OCI-LY7 (cell line): ENCODE data around the gene MALRD1. TPM values are rescaled to one million over a fixed set of nuclear protein-coding genes. Genes with fewer than 3 reads are reported as not detected.

ENCODE experiments used
- BruUV-seq: library from RNA; stranded (reverse); fragments of 400-500 nt; replicated peaks from 2 replicates; lab custom pipeline; 2021; lab: Mats Ljungman, UMichigan
- CTCF ChIA-PET: fragments of 300-600 bp; sonication (Branson Sonifier 250); formaldehyde crosslinking; loops from one replicate; lab custom pipeline; 2022; ENCODE audit warnings: antibody characterized with exemption; ENCODE audit not compliant: unreplicated experiment; lab: Charles Lee
- POLR2A ChIA-PET: fragments of 300-600 bp; sonication (Branson Sonifier 250); formaldehyde crosslinking; loops from one replicate; lab custom pipeline; 2022; ENCODE audit warnings: antibody characterized with exemption; lab: Charles Lee
- DNase-seq: peaks from one replicate; pipeline ENCODE4 v3.0.0-alpha.2; 2015; ENCODE audit warnings: low spot score
- H2AFZ ChIP-seq: fragments of 200-600 bp; sonication (generic), shearing (Covaris generic); 2 replicates; pipeline ENCODE4 v1.6.1; 2014; ENCODE audit warnings: mild to moderate bottlenecking, antibody characterized with exemption, low read length, moderate library complexity
- H3K27ac ChIP-seq: fragments of 200-600 bp; sonication (generic); 2 replicates; pipeline ENCODE4 v1.5.1; 2014; ENCODE audit warnings: mixed run types, low read depth, mild to moderate bottlenecking, moderate library complexity, low read length, inconsistent platforms; ENCODE audit not compliant: poor library complexity, severe bottlenecking
- H3K36me3 ChIP-seq: fragments of 200-600 bp; sonication (generic); 2 replicates; pipeline ENCODE4 v1.6.1; 2014; ENCODE audit warnings: mild to moderate bottlenecking, antibody characterized with exemption, low read length, moderate library complexity, mixed read lengths; ENCODE audit not compliant: insufficient read depth
- H3K4me1 ChIP-seq: fragments of 200-600 bp; sonication (generic); 2 replicates; pipeline ENCODE4 v1.5.1; 2014; ENCODE audit warnings: mild to moderate bottlenecking, low read length; ENCODE audit not compliant: insufficient read depth, poor library complexity, severe bottlenecking
- H3K4me2 ChIP-seq: fragments of 200-600 bp; sonication (generic); 2 replicates; pipeline ENCODE4 v1.6.1; 2014; ENCODE audit warnings: mild to moderate bottlenecking, low read length
- H3K4me3 ChIP-seq: fragments of 200-600 bp; sonication (generic); 2 replicates; pipeline ENCODE4 v1.5.1; 2014; ENCODE audit warnings: mild to moderate bottlenecking, low read depth, low read length; ENCODE audit not compliant: poor library complexity, severe bottlenecking
- H3K79me2 ChIP-seq: fragments of 200-600 bp; sonication (generic); 2 replicates; pipeline ENCODE4 v1.6.1; 2016; ENCODE audit warnings: low read depth, mild to moderate bottlenecking, low read length, moderate library complexity, mixed read lengths; ENCODE audit not compliant: insufficient read depth
- H3K9me2 ChIP-seq: fragments of 200-600 bp; sonication (generic); 2 replicates; pipeline ENCODE4 v1.6.1; 2016; ENCODE audit warnings: mild to moderate bottlenecking, low read length, mixed read lengths; ENCODE audit not compliant: insufficient read depth
- H3K9me3 ChIP-seq: fragments of 200-600 bp; sonication (generic); 2 replicates; pipeline ENCODE4 v1.6.1; 2014; ENCODE audit warnings: mild to moderate bottlenecking, mixed run types, low read length, mixed read lengths
- H4K20me1 ChIP-seq: fragments of 200-600 bp; sonication (generic); 2 replicates; pipeline ENCODE4 v1.6.1; 2014; ENCODE audit warnings: mild to moderate bottlenecking, antibody characterized with exemption, low read length, moderate library complexity, mixed read lengths; ENCODE audit not compliant: insufficient read depth
- EZH2phosphoT487 ChIP-seq: fragments of 200-600 bp; sonication (generic); IDR thresholded peaks from 2 replicates; pipeline ENCODE4 v1.6.1; 2018; ENCODE audit warnings: low read depth, borderline replicate concordance, mild to moderate bottlenecking, mixed run types, antibody characterized with exemption, low read length, moderate library complexity, mixed read lengths
- intact Hi-C: fragments of 100-400 bp; cut with micrococcal nuclease; formaldehyde crosslinking; loops from one replicate; pipeline ENCODE4 v1.10.0; 2022; ENCODE audit not compliant: unreplicated experiment
- total RNA-seq, 2 experiments: library from RNA; depleted of rRNA in 1 of 2; stranded (reverse); fragments of >200 nt in 1 of 2; shearing (Covaris generic) in 1 of 2; gene quantifications; 2 replicates each; pipeline ENCODE4 v1.2.3, GENCODE V29; 2014 to 2022
- TF ChIP-seq, protein P1 (sequence below): fragments of 200-600 bp; sonication (generic); conservative IDR thresholded peaks from 2 replicates; pipeline ENCODE4 v1.5.1; 2014; ENCODE audit warnings: mild to moderate bottlenecking, antibody characterized with exemption, low read length, moderate library complexity, mixed read lengths

The MALRD1 gene
- total RNA-seq, 2 experiments from 2014 or later: not detected

DNA sequence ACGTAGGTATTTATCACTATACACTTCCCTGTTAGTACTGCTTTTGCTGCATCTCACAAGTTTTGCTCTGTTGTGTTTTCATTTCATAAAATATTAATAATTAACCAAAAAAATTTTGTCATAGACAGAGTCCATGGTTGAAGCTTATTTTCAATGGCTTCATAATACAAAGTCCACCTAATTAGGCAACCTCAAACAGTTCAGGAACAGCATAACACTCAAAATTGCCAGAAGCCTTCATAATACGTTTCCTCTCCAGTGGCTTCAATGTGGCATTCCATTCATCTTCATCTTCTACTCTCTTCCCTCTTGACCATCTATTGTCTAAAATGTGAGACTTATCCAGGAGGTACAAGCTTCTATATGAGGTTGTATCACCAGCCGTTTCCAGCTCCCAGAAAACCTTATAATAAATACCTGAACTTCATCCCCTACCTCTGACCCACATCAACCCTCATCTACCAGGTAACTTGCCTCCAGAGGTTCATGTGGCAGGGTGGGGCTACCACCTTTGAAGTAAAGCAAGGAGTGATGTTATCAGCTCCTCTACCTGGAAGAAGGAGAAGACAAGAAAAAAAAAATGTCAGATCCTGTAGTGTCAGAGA lies 337.3 kb downstream of the MALRD1 start:
- Histone ChIP-seq H3K9me3 (no peaks in the 10 kb centered on the region), H3K4me2 (no peak overlapping the region), H3K27ac (no peak overlapping the region), H3K79me2 (no peaks in the 10 kb centered on the region), H4K20me1 (no peaks in the 10 kb centered on the region), H3K4me1 (no peaks in the 10 kb centered on the region), H3K9me2 (no peaks in the 10 kb centered on the region), H3K36me3 (no peaks in the 10 kb centered on the region), H3K4me3 (no peak overlapping the region), H2AFZ (no peak overlapping the region)
- intact Hi-C loops: no loop called here
- CTCF ChIA-PET: interaction anchor here (0.6 kb wide), 1 partner anchor 92 kb away, joined by 3 read pairs; no protein-coding TSS in a partner anchor
- TF ChIP-seq EZH2phosphoT487: no peak
- TF ChIP-seq, protein P1, sequence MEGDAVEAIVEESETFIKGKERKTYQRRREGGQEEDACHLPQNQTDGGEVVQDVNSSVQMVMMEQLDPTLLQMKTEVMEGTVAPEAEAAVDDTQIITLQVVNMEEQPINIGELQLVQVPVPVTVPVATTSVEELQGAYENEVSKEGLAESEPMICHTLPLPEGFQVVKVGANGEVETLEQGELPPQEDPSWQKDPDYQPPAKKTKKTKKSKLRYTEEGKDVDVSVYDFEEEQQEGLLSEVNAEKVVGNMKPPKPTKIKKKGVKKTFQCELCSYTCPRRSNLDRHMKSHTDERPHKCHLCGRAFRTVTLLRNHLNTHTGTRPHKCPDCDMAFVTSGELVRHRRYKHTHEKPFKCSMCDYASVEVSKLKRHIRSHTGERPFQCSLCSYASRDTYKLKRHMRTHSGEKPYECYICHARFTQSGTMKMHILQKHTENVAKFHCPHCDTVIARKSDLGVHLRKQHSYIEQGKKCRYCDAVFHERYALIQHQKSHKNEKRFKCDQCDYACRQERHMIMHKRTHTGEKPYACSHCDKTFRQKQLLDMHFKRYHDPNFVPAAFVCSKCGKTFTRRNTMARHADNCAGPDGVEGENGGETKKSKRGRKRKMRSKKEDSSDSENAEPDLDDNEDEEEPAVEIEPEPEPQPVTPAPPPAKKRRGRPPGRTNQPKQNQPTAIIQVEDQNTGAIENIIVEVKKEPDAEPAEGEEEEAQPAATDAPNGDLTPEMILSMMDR: no peak
- POLR2A ChIA-PET: interaction anchor here (0.6 to 1.2 kb wide), 2 partner anchors 15 to 156 kb away, joined by 3 read pairs; no protein-coding TSS in a partner anchor
- DNase-seq: no peak
- no TSS peak for BruUV-seq

DNA sequence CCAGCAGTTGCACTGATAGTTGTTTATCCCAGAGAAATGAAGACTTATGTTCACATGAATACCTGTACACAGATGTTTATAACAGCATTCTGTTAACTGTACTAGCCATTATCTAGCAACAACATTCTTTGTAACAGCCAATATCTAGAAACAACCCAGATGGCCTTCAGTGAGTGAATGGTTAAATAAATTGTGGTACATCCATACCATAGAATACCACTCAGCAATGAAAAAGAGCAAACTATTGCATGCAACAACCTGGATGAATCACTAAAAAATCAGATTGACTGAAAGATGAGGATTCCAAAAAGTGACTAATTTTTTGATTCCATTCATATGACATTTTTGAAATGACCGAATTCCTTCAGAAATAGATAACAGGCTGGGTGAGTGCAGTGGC lies 360.3 kb downstream of the MALRD1 start:
- BruUV-seq: no TSS peak
- intact Hi-C loops: no loop called here
- no peaks in the 10 kb centered on the region for H4K20me1 ChIP-seq
- H2AFZ ChIP-seq: no peak overlapping the region
- H3K79me2 ChIP-seq: no peaks in the 10 kb centered on the region
- no peaks in the 10 kb centered on the region for H3K4me1 ChIP-seq
- H3K27ac ChIP-seq: no peak overlapping the region
- no peak for DNase-seq
- POLR2A ChIA-PET: interaction anchor here (0.6 to 0.7 kb wide), 2 partner anchors 67 to 1736 kb away, joined by 3 read pairs; no protein-coding TSS in a partner anchor
- CTCF ChIA-PET: no interaction called here
- H3K36me3 ChIP-seq: no peaks in the 10 kb centered on the region
- H3K9me2 ChIP-seq: no peaks in the 10 kb centered on the region
- H3K4me2 ChIP-seq: no peak overlapping the region
- no peaks in the 10 kb centered on the region for H3K9me3 ChIP-seq
- no peak overlapping the region for H3K4me3 ChIP-seq
- TF ChIP-seq, protein P1: no peak
- TF ChIP-seq EZH2phosphoT487: no peak

DNA sequence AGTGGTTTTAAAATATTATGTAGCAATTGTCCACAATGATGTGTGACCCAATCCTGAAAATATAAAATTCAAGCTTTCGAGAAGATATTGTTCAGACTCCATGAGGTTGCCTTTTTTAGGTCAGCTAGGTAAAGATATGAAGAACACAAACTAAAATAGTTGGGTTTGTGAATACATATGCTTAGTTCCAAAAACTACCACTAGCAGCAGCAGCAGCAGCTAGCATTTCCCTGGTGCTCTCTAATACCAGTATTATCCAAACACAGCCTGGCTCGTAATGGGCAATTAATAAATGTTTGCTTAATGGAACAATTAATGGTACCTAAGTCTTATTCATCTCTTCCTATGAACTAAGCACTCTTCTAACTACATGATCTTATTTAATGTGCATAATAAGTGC lies 362.5 kb downstream of the MALRD1 start:
- Histone ChIP-seq H2AFZ (no peak overlapping the region), H3K4me2 (no peak overlapping the region), H3K79me2 (no peaks in the 10 kb centered on the region), H4K20me1 (no peaks in the 10 kb centered on the region), H3K4me3 (no peak overlapping the region), H3K9me2 (no peaks in the 10 kb centered on the region), H3K9me3 (no peaks in the 10 kb centered on the region), H3K4me1 (no peaks in the 10 kb centered on the region), H3K36me3 (no peaks in the 10 kb centered on the region), H3K27ac (no peak overlapping the region)
- TF ChIP-seq, protein P1: no peak
- TF ChIP-seq EZH2phosphoT487: no peak
- intact Hi-C loops: no loop called here
- POLR2A ChIA-PET: interaction anchor here (0.7 to 1.3 kb wide), 2 partner anchors 15 to 1750 kb away, joined by 3 to 4 read pairs; no protein-coding TSS in a partner anchor
- CTCF ChIA-PET: no interaction called here
- no peak for DNase-seq
- BruUV-seq: no TSS peak
